GM12874 (cell line): ENCODE results near the gene STX16.

Experiments used
- TF ChIP-seq, protein P1 (sequence below): IDR thresholded peaks from 2 replicates; pipeline ENCODE4 v1.5.1; 2011; ENCODE audit warnings: low read depth, mild to moderate bottlenecking, control low read depth, low read length, moderate library complexity; ENCODE audit not compliant: insufficient read depth

STX16 gene

GRCh38 chr20:58721951-58722778 lies 71.1 kb downstream of the STX16 start:
- TF ChIP-seq, protein P1, sequence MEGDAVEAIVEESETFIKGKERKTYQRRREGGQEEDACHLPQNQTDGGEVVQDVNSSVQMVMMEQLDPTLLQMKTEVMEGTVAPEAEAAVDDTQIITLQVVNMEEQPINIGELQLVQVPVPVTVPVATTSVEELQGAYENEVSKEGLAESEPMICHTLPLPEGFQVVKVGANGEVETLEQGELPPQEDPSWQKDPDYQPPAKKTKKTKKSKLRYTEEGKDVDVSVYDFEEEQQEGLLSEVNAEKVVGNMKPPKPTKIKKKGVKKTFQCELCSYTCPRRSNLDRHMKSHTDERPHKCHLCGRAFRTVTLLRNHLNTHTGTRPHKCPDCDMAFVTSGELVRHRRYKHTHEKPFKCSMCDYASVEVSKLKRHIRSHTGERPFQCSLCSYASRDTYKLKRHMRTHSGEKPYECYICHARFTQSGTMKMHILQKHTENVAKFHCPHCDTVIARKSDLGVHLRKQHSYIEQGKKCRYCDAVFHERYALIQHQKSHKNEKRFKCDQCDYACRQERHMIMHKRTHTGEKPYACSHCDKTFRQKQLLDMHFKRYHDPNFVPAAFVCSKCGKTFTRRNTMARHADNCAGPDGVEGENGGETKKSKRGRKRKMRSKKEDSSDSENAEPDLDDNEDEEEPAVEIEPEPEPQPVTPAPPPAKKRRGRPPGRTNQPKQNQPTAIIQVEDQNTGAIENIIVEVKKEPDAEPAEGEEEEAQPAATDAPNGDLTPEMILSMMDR = no peak

DNA sequence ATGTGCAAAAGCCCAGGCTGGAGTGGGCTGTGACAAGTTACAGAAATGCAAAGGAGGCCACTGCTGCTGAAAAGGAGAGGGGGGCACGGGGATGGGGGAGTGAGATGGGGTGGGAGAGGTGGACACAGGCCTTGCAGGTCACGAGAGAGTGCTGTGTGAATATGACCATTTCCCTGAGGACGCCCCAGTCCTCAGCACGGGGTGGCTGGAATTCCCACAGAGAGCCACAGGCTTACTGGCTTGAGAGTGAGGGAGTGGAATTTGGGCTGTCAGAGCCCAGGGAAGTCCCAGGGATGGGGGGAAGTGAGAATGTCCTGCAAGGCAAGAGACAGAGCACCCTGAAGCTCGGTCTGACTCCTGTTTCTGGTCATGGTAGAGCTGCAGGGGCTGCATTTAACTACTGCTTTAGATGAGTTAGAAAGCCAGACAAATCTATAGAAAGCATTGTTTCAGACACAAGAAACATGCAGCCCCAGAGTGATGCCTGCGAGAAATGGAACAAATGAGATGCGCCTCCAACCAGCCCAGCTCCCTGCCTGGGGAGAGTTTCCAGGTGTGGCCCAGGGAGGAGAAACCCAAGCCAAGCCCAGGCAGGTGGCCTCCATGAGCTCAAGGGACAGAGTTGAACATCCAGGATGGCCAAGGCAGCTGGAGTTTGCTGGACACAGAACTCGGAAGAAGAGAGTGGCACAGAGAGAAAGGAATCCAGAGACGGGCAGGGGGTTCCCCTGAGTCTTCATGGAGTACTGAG lies 72.0 kb downstream of the STX16 start:
- TF ChIP-seq, protein P1 = no peak

DNA sequence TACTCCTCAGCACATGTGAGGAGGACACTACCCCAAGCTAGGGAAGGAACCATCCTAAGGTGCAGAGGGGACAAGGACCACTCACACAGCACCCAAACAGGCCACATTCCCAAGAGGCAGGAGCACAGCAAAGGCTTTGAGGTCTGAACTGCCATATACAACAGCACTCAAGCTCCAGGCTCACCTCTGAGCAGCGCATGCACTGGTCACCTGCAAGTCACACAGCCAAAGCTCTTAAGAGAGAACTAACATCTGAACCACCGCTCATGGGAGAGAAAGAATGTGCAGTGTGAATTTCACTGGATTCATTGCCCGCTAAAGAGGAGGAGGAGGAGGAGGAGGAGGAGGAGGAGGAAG lies 72.5 kb downstream of the STX16 start:
- TF ChIP-seq, protein P1 = no peak
